Heart left ventricle (tissue), 16 donors: ENCODE measurements around the gene SHE. TPM values are rescaled to one million over a fixed set of nuclear protein-coding genes. Genes with fewer than 3 reads are reported as not detected.

Source experiments
- ATAC-seq, 4 donors: fragments of 200-7000 bp; cut with Tn5 transposase; one replicate each; pipeline ENCODE4 v1.9.1; 2020 to 2022; ENCODE audit warnings: moderate library complexity in 4 of 4, mild to moderate bottlenecking in 3 of 4, moderate number of reproducible peaks in 1 of 4
- DNase-seq, 5 donors: peaks; one replicate each; pipeline ENCODE4 v3.0.0-alpha.2; 2020
- H3K27ac ChIP-seq, 12 donors: fragments of 200-600 bp; sonication (generic) in 4 of 12; one replicate each; pipeline versions ENCODE4 v1.5.0 to v1.8.0; 2016 to 2022; ENCODE audit warnings: mild to moderate bottlenecking in 2 of 12
- H3K27me3 ChIP-seq, 9 donors: fragments of 200-600 bp; sonication (generic) in 2 of 9; one replicate each; pipeline versions ENCODE4 v1.5.1 to v1.8.0; 2016 to 2022; ENCODE audit warnings: mild to moderate bottlenecking in 3 of 9
- H3K36me3 ChIP-seq, 9 donors: fragments of 200-600 bp; sonication (generic) in 2 of 9; one replicate each; pipeline versions ENCODE4 v1.5.0 to v1.8.0; 2018 to 2022; ENCODE audit warnings: mild to moderate bottlenecking in 2 of 9
- H3K4me1 ChIP-seq, 12 donors: fragments of 200-600 bp; sonication (generic) in 4 of 12; one replicate each; pipeline versions ENCODE4 v1.5.0 to v1.8.0; 2016 to 2022; ENCODE audit warnings: mild to moderate bottlenecking in 3 of 12
- H3K4me3 ChIP-seq, 12 donors: fragments of 200-600 bp; sonication (generic) in 4 of 12; one replicate each; pipeline versions ENCODE4 v1.5.0 to v1.8.0; 2017 to 2022; ENCODE audit warnings: mild to moderate bottlenecking in 9 of 12, moderate library complexity in 4 of 12
- H3K9me3 ChIP-seq, 12 donors: fragments of 200-600 bp; sonication (generic) in 4 of 12; one replicate each; pipeline versions ENCODE4 v1.5.0 to v1.8.0; 2016 to 2022; ENCODE audit warnings: mild to moderate bottlenecking in 1 of 12
- CTCF ChIP-seq, 12 donors: fragments of 200-600 bp; sonication (generic) in 4 of 12; IDR thresholded peaks; one replicate each; pipeline versions ENCODE4 v1.5.0 to v1.8.0; 2018 to 2022; ENCODE audit warnings: antibody characterized with exemption in 12 of 12, mild to moderate bottlenecking in 5 of 12
- POLR2A ChIP-seq, 2 donors: fragments of 450-650 bp; IDR thresholded peaks; one replicate each; pipeline ENCODE4 v1.6.1; 2017; ENCODE audit warnings: antibody characterized with exemption in 2 of 2, mild to moderate bottlenecking in 2 of 2, moderate library complexity in 2 of 2
- WGBS, 4 donors: extraction: QIAGEN DNeasy Blood & Tissue Kit in 2 of 4; methylation state at CpG; one replicate each; pipeline versions ENCODE4 v1.1.5 to v1.1.7; 2013 to 2018; 5-methylcytosine and 5-hydroxymethylcytosine counted together
- intact Hi-C, 10 donors: fragments of 100-400 bp; cut with DNase I; formaldehyde crosslinking; loops; one replicate each; pipeline versions ENCODE4 v1.11.1 to v1.14.2; 2022
- polyA plus RNA-seq, 2 donors: library from polyadenylated mRNA; stranded (reverse); fragments of 200-250 nt; gene quantifications; one replicate each; pipeline ENCODE4 v1.2.3, GENCODE V29; 2013
- total RNA-seq, 9 donors: library from RNA; depleted of rRNA in 2 of 9; stranded (reverse); fragments of >200 nt in 2 of 9; fragmentation: NEBNext Ultra II Directional in 3 of 9; extraction: Animal tissue kit (Norgen Biotek cat#: 25700) in 3 of 9; gene quantifications; one replicate each; pipeline versions ENCODE4 v1.1.0 to v1.2.4, GENCODE V29; 2016 to 2023
- donor health status: ischemic (EF 13 %, LVEDD 7.1; RV severe dilation, severe dysfunction).
- donor health status: healthy with polysubstance abuse.
- donor health status: DM: no; HTN: yes; CAD: no.
- donor health status: DM: no; HTN: no; CAD: no.
- donor health status: ischemic (EF 25% LVEDD 6.9; RV normal size, moderate dysfunction).
- donor health status: ischemic (EF 25% LVEDD 5.7; RV mildly dilated, moderate dysfunction).
- donor health status: healthy.
- donor health status: DM: yes; HTN: yes; CAD: no.
- donor health status: ischemic (EF 35%, LVEDD 5.7; RV mildly dilated, moderate dysfunction).
- donor health status: nonischemic (EF 11% LVEDD 7.7; RV severe dilation, severe dysfunction).
- donor health status: DM: yes; HTN: yes; CAD: no.
- donor health status: PGD.
- donor health status: ischemic (EF 29% LVEDD 5.4; RV normal size, mild dysfunction).
- donor health status: nonischemic (EF 23%, LVEDD 6.1; RV moderate dilation, normal function).

Gene SHE
- total and polyA plus RNA-seq, 11 donors = 10.1 to 19.4 (median 11.9) TPM

- Histone ChIP-seq H3K4me3 (no peak overlapping the region), H3K4me1 (peaks cover 0 to 25% (median 5%) of the 10 kb centered on the region in 12 donors), H3K27ac (no peak overlapping the region), H3K36me3 (peaks cover 0 to 20% (median 7%) of the 10 kb centered on the region in 9 donors), H3K27me3 (no peaks in the 10 kb centered on the region), H3K9me3 (no peaks in the 10 kb centered on the region)
- ATAC-seq = no peak
- intact Hi-C loops = loop anchor here in 2 of 10 donors (10.0 kb wide), 1 partner anchor 403 kb away; the partner anchor contains the start of gene KCNN3 (in 2 of the 2)
- whole genome bisulfite sequencing, 4 donors = 90 to 98% (median 95%) methylated on average over 2 of the region's 2 CpGs
- DNase-seq = no peak
- TF ChIP-seq POLR2A (IDR thresholded peaks at IDR 0.05) (no peak), CTCF (IDR thresholded peaks at IDR 0.05) (no peak)
Measured at GRCh38 chr1:154471304-154471703, 30.9 kb downstream of the SHE start.

- Histone ChIP-seq H3K27ac (peak overlapping the region in 1 of 12 donors; percentile 6), H3K27me3 (no peaks in the 10 kb centered on the region), H3K4me3 (no peak overlapping the region), H3K9me3 (no peaks in the 10 kb centered on the region), H3K36me3 (peaks cover 0 to 29% (median 17%) of the 10 kb centered on the region in 9 donors), H3K4me1 (peaks cover 0 to 34% (median 5%) of the 10 kb centered on the region in 12 donors)
- TF ChIP-seq POLR2A (IDR thresholded peaks at IDR 0.05) = no peak
- TF ChIP-seq CTCF (IDR thresholded peaks at IDR 0.05) = no peak
- intact Hi-C loops = loop anchor here in 3 of 10 donors (10.0 kb wide), 2 partner anchors 65 to 405 kb away; partner anchors contain the start of genes KCNN3 (in 2 of the 3) and IL6R (in 1 of the 3)
- DNase-seq = no peak
- ATAC-seq = peak in 1 of 4 donors; percentile 15
- 91 to 96% (median 94%) methylated on average over 10 of the region's 10 CpGs for WGBS, 4 donors
Measured at GRCh38 chr1:154469844-154470560, 32.2 kb downstream of the SHE start.

- Histone ChIP-seq H3K36me3 (peaks cover 0 to 29% (median 21%) of the 10 kb centered on the region in 9 donors), H3K4me3 (no peak overlapping the region), H3K9me3 (no peaks in the 10 kb centered on the region), H3K4me1 (peaks cover 0 to 38% (median 1%) of the 10 kb centered on the region in 12 donors), H3K27me3 (no peaks in the 10 kb centered on the region), H3K27ac (no peak overlapping the region)
- peak in 2 of 4 donors; percentile 17 to 35 for ATAC-seq
- DNase-seq = no peak
- no peak for TF ChIP-seq CTCF (IDR thresholded peaks at IDR 0.05)
- TF ChIP-seq POLR2A (IDR thresholded peaks at IDR 0.05) = no peak
- intact Hi-C loops = loop anchor here in 1 of 10 donors (10.0 kb wide), 1 partner anchor 64 kb away; the partner anchor contains the start of gene IL6R
- WGBS, 4 donors = 77 to 84% (median 81%) methylated on average over 10 to 12 of the region's 12 CpGs
Measured at GRCh38 chr1:154468535-154469250, 33.5 kb downstream of the SHE start.
